ENCODE results near the gene MME.

DNA sequence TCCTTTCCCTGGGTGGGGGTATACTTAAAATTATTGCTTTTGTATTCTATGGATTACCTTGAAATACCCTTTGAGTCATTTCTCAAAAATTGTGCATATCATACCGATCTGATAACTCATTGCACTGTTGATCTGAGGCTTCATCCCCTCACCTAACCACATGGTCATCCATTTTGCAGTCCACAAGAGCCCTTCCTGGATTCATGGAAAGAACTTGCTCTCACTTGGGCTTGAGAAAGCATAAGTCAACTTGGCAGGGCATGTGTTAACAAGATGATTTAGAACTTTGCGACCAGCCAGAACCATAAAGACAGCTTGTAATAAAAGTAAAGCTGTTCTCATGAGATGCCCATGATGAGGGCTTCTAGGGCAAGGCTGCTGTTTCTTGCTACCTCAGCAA lies 22.2 kb downstream of the MME start:
- TF ChIP-seq, protein P1, sequence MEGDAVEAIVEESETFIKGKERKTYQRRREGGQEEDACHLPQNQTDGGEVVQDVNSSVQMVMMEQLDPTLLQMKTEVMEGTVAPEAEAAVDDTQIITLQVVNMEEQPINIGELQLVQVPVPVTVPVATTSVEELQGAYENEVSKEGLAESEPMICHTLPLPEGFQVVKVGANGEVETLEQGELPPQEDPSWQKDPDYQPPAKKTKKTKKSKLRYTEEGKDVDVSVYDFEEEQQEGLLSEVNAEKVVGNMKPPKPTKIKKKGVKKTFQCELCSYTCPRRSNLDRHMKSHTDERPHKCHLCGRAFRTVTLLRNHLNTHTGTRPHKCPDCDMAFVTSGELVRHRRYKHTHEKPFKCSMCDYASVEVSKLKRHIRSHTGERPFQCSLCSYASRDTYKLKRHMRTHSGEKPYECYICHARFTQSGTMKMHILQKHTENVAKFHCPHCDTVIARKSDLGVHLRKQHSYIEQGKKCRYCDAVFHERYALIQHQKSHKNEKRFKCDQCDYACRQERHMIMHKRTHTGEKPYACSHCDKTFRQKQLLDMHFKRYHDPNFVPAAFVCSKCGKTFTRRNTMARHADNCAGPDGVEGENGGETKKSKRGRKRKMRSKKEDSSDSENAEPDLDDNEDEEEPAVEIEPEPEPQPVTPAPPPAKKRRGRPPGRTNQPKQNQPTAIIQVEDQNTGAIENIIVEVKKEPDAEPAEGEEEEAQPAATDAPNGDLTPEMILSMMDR (IDR thresholded peaks at IDR 0.05), result no peak
- TF ChIP-seq EP300 (IDR thresholded peaks at IDR 0.05) (no peak), POLR2AphosphoS5 (IDR thresholded peaks at IDR 0.05) (no peak), POLR2A (IDR thresholded peaks at IDR 0.05) (no peak)
